ENCODE results near the gene PI4KA.
"Not testable (repeated sequence)": the region's sequence is repeated elsewhere in the genome, so short reads cannot be mapped to it uniquely, and the experiment has no call there.

GRCh38 chr22:20703816-20704609, 154.6 kb downstream of the PI4KA start:
- TF ChIP-seq CTCF, POLR2A (IDR thresholded peaks at IDR 0.05): not testable (repeated sequence)
